ENCODE results near the gene EXOC7. TPM values are rescaled to one million over a fixed set of nuclear protein-coding genes. Genes with fewer than 3 reads are reported as not detected.
"Not testable (repeated sequence)": the region's sequence is repeated elsewhere in the genome, so short reads cannot be mapped to it uniquely, and the experiment has no call there.

EXOC7 gene
- total RNA-seq, 2 donors from 2014 or later: 88.0 to 95.0 TPM

DNA sequence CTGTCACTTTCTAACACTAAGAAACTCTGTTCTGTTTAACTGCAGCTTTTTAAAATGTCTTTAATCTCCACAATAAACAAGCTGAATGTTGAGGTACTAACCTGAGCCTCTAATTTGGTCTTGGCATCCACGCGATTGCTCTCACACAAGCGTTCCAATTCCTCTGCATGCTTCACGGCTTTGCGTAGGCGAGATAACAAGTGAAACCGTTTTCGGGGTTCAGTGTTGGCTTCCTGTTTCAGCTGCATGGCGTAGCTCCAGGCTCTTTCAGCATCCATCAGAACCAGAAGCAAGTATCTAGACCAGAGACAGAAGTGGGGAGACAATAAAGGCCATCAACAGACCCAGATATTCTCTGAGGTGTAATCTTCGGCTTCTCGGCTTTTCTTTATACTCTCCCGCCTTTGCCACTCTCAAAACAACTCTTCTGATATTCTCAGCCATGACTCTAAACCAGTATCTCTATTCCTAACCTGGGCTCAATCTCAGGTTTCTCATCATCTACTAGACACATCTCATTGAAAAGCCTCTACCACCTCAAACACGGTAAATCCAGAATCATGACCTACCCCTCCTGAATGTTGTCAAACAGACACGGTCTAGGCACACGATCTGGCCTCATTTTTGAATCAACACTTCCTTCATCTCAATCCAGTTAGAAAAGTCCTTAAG is 39.6 kb downstream of the EXOC7 start:
- H3K9me3 ChIP-seq: no peaks in the 10 kb centered on the region
- no peak overlapping the region for H3K9ac ChIP-seq (ENCODE audit: low read depth in 2 of 2, low read length in 2 of 2)
- no peaks in the 10 kb centered on the region for H3K4me1 ChIP-seq
- H3K36me3 ChIP-seq: peaks cover 33% of the 10 kb centered on the region
- no peak overlapping the region for H3K4me3 ChIP-seq
- H3K27ac ChIP-seq: no peak overlapping the region
- no peak for TF ChIP-seq CTCF (IDR thresholded peaks at IDR 0.05)
- no peak for DNase-seq
- no peaks in the 10 kb centered on the region for H3K27me3 ChIP-seq
- intact Hi-C loops (cut with DNase I): no loop called here

DNA sequence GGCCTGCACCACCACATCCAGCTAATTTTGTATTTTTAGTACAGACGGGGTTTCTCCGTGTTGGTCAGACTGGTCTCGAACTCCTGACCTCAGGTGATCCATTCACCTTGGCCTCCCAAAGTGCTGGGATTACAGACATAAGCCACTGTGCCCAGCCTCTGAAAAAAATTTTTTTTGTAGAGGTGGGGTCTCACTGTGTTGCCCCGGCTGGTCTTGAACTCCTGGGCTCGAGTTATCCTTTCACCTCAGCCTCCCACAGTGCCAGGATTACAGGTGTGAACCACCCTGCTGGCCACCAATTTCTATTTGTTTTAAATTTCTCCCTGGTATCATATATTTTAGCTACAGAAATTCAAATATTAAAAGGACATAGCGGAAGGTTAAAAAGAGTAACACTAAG is 45.3 kb downstream of the EXOC7 start:
- H3K9ac ChIP-seq (ENCODE audit: low read depth in 2 of 2, low read length in 2 of 2); H3K27ac ChIP-seq; H3K4me1 ChIP-seq; H3K4me3 ChIP-seq; DNase-seq; H3K9me3 ChIP-seq; H3K27me3 ChIP-seq; intact Hi-C loops (cut with DNase I): not testable (repeated sequence)
- peaks cover 23% of the 10 kb centered on the region for H3K36me3 ChIP-seq

- TF ChIP-seq CTCF (IDR thresholded peaks at IDR 0.05): no peak
- no peak overlapping the region for H3K27ac ChIP-seq
- no peak for DNase-seq
- H3K4me1 ChIP-seq: no peaks in the 10 kb centered on the region
- H3K27me3 ChIP-seq: no peaks in the 10 kb centered on the region
- H3K4me3 ChIP-seq: no peak overlapping the region
- H3K9ac ChIP-seq (ENCODE audit: low read depth in 2 of 2, low read length in 2 of 2): no peak overlapping the region
- no peaks in the 10 kb centered on the region for H3K9me3 ChIP-seq
- intact Hi-C loops (cut with DNase I): no loop called here
- peaks cover 18% of the 10 kb centered on the region for H3K36me3 ChIP-seq
Measured at GRCh38 chr17:76056882-76057281, 46.7 kb downstream of the EXOC7 start.

DNA sequence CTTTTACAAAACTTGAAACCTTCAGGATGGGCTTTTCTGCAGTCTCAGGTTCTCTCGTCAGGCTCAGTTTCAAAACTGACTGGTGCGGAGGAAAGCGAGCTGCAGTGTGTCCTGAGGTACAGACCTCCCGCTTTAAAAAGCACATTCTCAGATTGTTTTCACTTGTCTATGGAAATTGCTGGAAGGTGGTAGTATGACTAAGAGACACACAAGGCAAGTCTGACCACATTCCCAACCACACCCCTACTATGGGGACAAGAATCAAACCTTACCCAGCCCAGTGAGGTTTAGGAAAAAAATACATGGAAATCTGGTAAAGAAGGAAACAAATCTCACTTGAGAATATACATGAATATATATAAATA is 49.5 kb downstream of the EXOC7 start:
- peaks cover 31% of the 10 kb centered on the region for H3K36me3 ChIP-seq
- intact Hi-C loops (cut with DNase I): no loop called here

GRCh38 chr17:76053246-76054111 is 50.1 kb downstream of the EXOC7 start:
- Histone ChIP-seq H3K36me3 (peaks cover 29% of the 10 kb centered on the region), H3K4me3 (no peak overlapping the region), H3K27me3 (no peaks in the 10 kb centered on the region), H3K9me3 (no peaks in the 10 kb centered on the region), H3K27ac (peak overlapping the region; percentile 45), H3K9ac (ENCODE audit: low read depth in 2 of 2, low read length in 2 of 2) (no peak overlapping the region), H3K4me1 (peaks cover 4% of the 10 kb centered on the region)
- no peak for DNase-seq
- intact Hi-C loops (cut with DNase I): no loop called here
- no peak for TF ChIP-seq CTCF (IDR thresholded peaks at IDR 0.05)

More for the DNA sequence above, 49.5 kb downstream of the EXOC7 start:
- no peak overlapping the region for H3K4me3 ChIP-seq
- no peak for TF ChIP-seq CTCF (IDR thresholded peaks at IDR 0.05)
- no peak overlapping the region for H3K9ac ChIP-seq (ENCODE audit: low read depth in 2 of 2, low read length in 2 of 2)
- DNase-seq: no peak
- H3K27ac ChIP-seq: peak overlapping the region; percentile 45
- no peaks in the 10 kb centered on the region for H3K27me3 ChIP-seq
- peaks cover 4% of the 10 kb centered on the region for H3K4me1 ChIP-seq
- H3K9me3 ChIP-seq: no peaks in the 10 kb centered on the region

GRCh38 chr17:76051561-76051960 is 52.0 kb downstream of the EXOC7 start:
- Histone ChIP-seq H3K36me3 (peaks cover 18% of the 10 kb centered on the region), H3K4me1 (peaks cover 4% of the 10 kb centered on the region), H3K9ac (ENCODE audit: low read depth in 2 of 2, low read length in 2 of 2) (no peak overlapping the region), H3K9me3 (no peaks in the 10 kb centered on the region), H3K4me3 (no peak overlapping the region), H3K27ac (peak overlapping the region; percentile 26), H3K27me3 (no peaks in the 10 kb centered on the region)
- no peak for TF ChIP-seq CTCF (IDR thresholded peaks at IDR 0.05)
- DNase-seq: peak; percentile 53
- intact Hi-C loops (cut with DNase I): no loop called here
